Measurements from ENCODE around the gene GNAZ. TPM values are rescaled to one million over a fixed set of nuclear protein-coding genes. Genes with fewer than 3 reads are reported as not detected.
A peak's percentile ranks its signal among the peaks of the same experiment; 100 is the strongest.

GNAZ gene
- total RNA-seq, 1 experiment from 2014 or later, result 5.0 TPM

DNA sequence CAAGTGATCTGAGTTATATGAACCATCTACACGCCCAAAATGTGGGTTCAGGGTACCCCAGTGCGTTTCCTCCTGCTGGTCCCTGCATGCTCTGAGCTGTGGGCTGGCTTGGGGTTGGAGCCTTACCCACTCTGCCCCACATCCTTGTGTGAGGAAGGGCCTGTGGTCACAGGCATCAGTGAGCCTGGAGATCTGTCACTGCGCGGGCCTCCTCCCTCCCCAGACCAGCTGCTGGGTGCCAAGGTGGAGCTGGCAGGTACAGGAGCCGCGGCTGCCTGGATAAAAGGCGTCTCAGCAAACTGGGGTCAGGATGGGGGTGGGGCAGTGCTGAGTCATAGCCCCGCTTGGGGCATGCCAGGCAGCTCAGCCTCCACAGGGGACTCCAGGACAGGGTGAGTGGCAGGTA, 17.9 kb downstream of the GNAZ start:
- no peaks in the 10 kb centered on the region for H3K79me1 ChIP-seq (ENCODE audit: insufficient read depth, low read depth, low read length, poor library complexity, severe bottlenecking)
- H3K4me2 ChIP-seq (ENCODE audit: insufficient read depth, insufficient read length, low read length), result no peak overlapping the region
- no peak overlapping the region for H2AK5ac ChIP-seq (ENCODE audit: insufficient read length, low read length)
- Mint-ChIP-seq H3K4me3 (no peak overlapping the region), H3K27ac (no peak overlapping the region), H3K4me1 (peaks cover 21 to 31% of the 10 kb centered on the region in 2 experiments), H3K27me3 (ENCODE audit: low read depth) (peaks cover 13% of the 10 kb centered on the region), H3K9me3 (no peaks in the 10 kb centered on the region), H3K36me3 (ENCODE audit: insufficient read depth in 1 of 3, low read depth in 3 of 3) (no peaks in the 10 kb centered on the region)
- H2AFZ ChIP-seq (ENCODE audit: low read length), result no peak overlapping the region
- H4K91ac ChIP-seq (ENCODE audit: insufficient read length, low read depth, low read length), result no peak overlapping the region
- H3K14ac ChIP-seq (ENCODE audit: insufficient read depth, low read length), result peak overlapping the region; percentile 79
- H2BK15ac ChIP-seq (ENCODE audit: low read depth, low read length), result no peak overlapping the region
- no peak overlapping the region for H2BK12ac ChIP-seq (ENCODE audit: insufficient read length, low read depth, low read length)
- no peak overlapping the region for H3K23ac ChIP-seq (ENCODE audit: insufficient read length, low read depth, low read length)
- H4K5ac ChIP-seq (ENCODE audit: insufficient read length, low read depth, low read length), result no peak overlapping the region
- no peak overlapping the region for H3K27ac ChIP-seq (ENCODE audit: insufficient read length, low read depth, low read length)
- H3K9me3 ChIP-seq (ENCODE audit: control insufficient read depth, low read depth, low read length), result no peaks in the 10 kb centered on the region
- H3K23me2 ChIP-seq (ENCODE audit: insufficient read length, low read depth, low read length, poor library complexity, severe bottlenecking), result no peaks in the 10 kb centered on the region
- no peak overlapping the region for H3T11ph ChIP-seq (ENCODE audit: low read length)
- no peaks in the 10 kb centered on the region for H3K79me2 ChIP-seq (ENCODE audit: insufficient read depth, low read length)
- no peak overlapping the region for H3K9ac ChIP-seq (ENCODE audit: extremely low read depth, insufficient read length, low read length)
- no peak for TF ChIP-seq CTCF (conservative IDR thresholded peaks at IDR 0.05)
- no peaks in the 10 kb centered on the region for H3K27me3 ChIP-seq (ENCODE audit: insufficient read depth, low read length)
- H3K4me1 ChIP-seq (ENCODE audit: insufficient read depth, low read length), result no peaks in the 10 kb centered on the region; the same call in 1 of the 2 replicates
- no CpG with 5 or more reads among the region's 8 CpGs for WGBS (ENCODE audit: extremely low coverage, insufficient read length, low lambda C conversion rate)
- peak; percentile 67 for DNase-seq
- no peak overlapping the region for H2BK5ac ChIP-seq (ENCODE audit: insufficient read length, low read length)
- H2BK120ac ChIP-seq (ENCODE audit: low read depth, low read length, poor library complexity, severe bottlenecking), result no peak overlapping the region
- H4K20me1 ChIP-seq (ENCODE audit: control insufficient read depth, insufficient read depth, insufficient read length), result peaks cover under 1% of the 10 kb centered on the region
- H2BK20ac ChIP-seq (ENCODE audit: low read depth, low read length, poor library complexity, severe bottlenecking), result no peak overlapping the region
- H4K8ac ChIP-seq (replicated peaks; ENCODE audit: insufficient read length, low read depth, low read length), result no peak overlapping the region
- no peak overlapping the region for H3K56ac ChIP-seq (ENCODE audit: insufficient read length, low read depth, low read length)
- H3K18ac ChIP-seq (ENCODE audit: insufficient read length, low read depth, low read length), result peak overlapping the region; percentile 15
- H3K4ac ChIP-seq (ENCODE audit: low read depth, low read length), result no peak overlapping the region
